Measurements from ENCODE around the gene CAD.
A peak's percentile ranks its signal among the peaks of the same experiment; 100 is the strongest.
"Not testable (repeated sequence)": the region's sequence is repeated elsewhere in the genome, so short reads cannot be mapped to it uniquely, and the experiment has no call there.

The CAD gene

GRCh38 chr2:27255660-27256059 is 38.5 kb downstream of the CAD start:
- DNase-seq (ENCODE audit: low read depth, low spot score), result no peak

- no peak for DNase-seq (ENCODE audit: low read depth, low spot score)
These were observed 39.8 kb downstream of the CAD start for GRCh38 chr2:27256855-27257454.

DNA sequence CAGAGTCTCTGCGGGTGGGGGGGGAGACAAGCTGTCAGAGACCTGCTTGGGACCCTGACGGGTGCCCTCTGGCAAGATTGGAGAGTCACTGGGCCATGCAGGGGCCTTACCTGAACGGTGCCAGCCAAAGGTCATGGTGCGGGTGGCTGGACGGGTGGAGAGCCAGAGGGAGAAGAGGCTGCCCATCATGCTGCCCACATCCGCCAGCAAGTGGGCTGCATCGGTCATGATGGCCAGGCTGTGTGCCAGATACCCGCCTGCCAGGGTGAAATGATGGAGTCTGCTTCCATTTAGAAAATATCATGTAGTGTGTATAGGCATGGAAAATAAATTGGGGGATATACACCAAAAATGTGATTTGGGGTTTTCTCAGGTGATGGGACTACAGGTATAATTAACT is 40.9 kb downstream of the CAD start:
- DNase-seq (ENCODE audit: low read depth, low spot score), result no peak

DNA sequence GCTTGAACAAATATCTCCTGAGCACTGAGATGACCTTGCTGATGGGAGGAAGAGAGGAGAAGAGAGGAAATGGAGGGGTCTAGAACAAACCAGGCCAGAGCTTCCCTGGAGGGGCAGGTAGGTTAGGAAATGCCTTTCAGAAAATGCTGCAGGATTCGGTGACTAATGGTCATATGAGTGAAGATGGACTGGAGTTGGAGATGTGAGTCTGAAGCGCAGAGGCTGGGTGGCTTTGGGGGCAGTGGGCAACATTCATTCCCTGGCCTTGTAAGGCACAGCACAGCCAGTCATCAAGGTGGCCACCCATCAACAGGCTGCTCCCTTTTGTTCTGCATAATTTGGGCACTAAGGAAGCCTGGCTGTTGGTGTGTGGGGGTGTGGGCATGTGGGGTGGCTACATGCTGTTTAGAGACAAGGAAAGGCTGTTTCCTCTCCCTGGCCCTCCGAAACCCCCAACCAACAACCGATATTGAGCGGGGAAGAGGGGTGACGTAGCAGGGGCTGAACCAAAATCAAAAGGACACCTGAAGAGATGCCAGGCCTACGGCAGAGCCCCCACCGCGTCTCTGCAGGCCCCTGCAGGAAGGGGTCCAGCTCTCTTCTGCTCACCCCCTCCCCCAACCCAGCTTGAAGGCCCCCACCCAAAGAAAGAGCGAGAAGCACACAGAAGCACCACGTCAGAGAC is 44.2 kb downstream of the CAD start:
- no peak for DNase-seq (ENCODE audit: low read depth, low spot score)

DNA sequence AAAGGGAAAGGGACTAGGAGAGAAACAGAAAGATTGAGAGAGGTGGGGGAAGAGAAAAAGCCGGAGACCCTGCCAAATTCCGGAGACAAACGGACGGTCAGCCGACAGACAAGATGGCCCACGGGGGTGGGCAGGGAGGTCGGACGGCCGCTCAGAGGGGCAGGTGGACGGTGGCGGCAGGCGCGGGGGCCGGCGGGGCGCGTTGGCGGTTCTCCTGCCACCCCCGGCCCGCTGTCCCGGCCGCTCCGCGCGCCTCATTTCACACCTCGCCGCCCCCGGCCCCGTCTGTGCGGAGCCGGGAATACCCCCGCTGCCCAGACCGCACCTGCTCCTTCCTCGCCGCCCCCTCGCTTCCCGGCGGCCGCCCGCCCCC is 44.7 kb downstream of the CAD start:
- no peak for DNase-seq (ENCODE audit: low read depth, low spot score)

DNA sequence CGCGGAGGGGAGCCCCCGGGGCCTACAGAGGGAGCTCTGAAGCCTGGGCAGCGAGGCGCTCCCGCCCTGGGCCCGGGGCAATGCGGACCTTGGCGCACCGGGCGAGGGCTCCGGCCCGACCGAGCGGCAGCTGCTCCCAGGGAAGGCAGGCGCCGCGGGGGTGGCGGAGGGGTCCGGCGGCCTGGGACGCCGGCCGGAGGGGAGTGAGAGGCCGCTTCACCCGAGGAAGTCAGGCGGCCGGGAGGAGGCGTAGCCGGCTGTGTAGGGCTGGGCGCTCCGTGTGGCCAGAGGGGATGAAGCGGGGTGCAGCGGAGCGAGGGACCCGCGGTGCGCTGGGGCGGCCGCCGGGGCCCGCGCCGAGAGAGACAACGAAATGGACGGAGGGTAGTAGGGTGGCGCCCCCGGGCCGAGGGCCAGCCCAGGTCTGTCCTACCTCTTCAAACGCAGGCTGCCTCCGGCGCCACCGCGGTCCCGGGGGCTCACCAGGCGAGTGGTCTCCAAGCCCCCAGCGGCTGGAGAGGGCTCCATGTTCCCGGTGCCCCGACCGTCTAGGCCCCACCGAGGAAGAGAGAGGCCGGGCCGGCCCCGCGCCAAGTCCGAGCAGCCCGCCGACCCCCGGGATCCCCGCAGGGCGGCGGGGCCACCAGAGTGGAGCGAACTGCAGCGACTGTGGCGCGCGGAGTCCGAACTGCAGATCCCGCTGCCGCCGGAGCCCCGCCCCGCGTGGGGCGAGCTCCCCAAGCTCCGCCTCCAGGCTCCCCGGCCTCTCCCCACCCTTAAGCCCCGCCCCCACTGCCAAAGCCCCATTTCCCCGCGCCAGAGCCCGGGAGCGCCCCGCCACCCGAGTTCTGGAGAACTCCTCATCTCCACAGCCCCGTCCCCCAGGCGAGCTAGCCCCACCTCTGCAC is 45.5 kb downstream of the CAD start, which contains the start of gene SLC30A3:
SLC30A3 (minus strand) TSS at position 669 of the 908 bp plus-strand sequence; CDS start at position 528, 141 bp downstream.
- DNase-seq (ENCODE audit: low read depth, low spot score), result no peak

DNA sequence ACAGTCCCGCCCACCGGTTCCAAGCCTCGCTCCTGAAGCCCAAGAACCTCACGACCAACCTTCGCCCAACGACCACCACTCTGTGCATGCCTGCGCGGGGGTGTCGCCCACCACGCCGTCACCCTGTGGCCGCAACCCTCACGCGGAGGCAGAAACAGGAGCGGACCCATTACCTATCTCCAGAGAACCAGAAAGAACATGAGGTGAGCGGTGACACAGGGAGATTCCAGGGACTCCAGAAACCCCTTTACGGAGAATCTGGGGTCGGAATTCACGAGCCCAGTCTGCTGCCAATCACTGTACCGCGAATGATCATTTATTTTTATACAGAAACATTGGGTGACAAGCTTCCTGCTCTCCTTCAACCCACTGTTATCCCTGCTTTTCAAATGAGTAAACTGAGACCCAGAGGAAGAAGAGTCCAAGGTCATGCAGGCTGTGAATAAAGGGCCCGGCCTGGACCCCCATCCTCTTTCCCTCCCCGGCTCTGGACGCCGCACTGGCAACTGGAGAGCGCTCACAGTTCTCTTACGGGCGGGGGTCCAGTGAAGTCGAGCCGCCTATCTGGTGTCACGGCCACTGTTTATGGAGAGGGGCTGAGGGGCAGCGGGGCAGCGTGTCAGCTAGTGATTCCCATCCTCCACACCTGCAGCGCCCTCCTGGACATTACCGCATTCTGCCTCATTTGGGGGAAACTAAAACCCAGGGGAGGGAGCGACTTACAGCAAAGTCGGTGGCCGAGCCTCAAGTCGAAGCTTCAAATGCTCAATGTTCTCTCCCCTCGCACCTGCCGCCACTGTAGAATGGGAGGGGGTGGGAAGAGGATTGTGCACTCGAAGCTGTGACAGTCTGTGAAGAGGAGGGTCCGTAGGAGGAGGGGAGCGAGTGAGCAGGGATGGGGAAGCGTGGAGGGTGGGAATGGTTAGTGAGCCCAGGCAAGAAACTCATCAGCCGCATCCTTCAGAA is 46.4 kb downstream of the CAD start:
- DNase-seq (ENCODE audit: low read depth, low spot score), result no peak

DNA sequence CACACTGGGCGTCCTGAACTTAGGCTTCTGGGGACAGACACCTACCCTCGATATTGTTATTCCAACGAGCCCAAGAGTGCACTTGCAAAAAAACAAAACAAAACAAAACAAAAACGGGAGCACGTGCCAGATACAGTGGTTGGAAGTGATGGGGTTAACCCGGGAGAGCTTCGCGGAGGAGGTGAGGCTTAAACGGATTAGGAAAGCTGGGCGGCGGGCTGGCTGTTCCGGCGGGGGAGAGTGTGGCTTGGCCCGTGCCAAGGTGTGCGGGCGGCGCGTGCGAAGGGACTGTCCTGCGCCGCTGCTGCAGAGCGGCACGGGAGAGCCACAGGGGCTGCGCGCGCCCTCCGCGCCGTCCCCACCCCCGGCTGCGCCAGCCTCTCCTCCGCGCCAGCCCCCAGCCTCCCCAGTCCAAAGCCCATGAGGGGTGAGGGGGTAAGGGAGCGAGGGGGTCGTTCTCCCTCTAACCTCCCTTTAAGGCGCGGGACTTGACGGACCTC is 47.1 kb downstream of the CAD start:
- DNase-seq (ENCODE audit: low read depth, low spot score), result no peak

DNA sequence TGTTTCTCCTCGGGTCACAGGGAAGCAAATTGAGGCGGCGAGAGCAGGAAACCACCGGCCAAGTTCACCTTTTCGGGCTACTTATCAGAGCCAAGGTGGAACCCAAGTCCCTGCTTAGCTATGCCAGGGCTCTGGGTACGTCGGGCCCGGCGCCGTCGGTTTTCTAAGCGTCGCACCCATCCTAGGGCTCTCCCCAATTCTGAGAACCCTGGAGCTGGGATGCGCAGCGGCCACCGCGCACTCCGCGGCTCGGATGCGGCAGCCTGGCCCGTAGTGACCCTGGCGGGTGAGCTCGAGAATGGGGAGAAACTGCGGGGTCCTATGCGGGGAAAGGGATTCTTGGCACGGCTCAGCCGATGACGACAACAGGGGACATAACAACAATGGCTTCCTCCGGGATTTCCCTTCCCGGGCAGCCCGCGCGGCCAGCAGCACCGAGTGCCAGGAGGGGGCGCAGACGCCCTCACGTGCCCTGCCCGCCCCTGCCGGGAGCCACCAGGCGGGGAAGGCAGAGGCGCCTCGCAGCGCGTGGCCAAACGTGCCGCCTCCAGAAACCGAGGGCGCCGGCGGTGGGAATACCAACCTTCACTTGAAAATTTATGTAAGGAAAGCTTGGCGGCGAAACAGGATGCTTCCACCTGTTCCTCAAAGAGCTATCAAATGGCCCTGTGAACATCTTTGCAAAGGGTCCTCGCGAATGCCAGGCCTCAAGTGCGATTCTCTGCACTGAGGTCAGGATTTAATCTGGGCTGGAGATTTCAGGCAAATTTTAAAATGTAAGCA is 47.8 kb downstream of the CAD start:
- peak; percentile 88 for DNase-seq (ENCODE audit: low read depth, low spot score)

- DNase-seq (ENCODE audit: low read depth, low spot score), result no peak
These were observed 48.3 kb downstream of the CAD start for GRCh38 chr2:27265536-27265870.

- not testable (repeated sequence) for DNase-seq (ENCODE audit: low read depth, low spot score)
These were observed 51.1 kb downstream of the CAD start for GRCh38 chr2:27268296-27268695.

DNA sequence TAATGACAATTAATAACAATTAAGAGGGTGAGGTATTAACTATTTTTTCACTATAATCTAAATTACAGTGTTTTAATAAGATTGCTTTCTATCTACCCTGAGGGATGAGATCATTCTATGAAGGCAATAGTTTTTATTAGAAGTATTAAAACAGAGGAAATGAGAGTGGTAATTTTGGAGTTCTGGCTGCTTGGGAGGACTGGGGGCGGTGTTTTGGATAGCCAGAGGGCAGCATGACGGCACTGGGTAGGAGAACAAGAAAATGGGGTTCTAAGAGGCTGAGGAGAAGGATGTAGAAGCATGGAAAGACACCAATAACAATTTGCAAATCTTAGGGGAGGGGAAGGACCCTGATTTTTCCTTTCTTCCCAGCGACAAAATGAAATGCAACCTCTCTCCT is 53.0 kb downstream of the CAD start:
- DNase-seq (ENCODE audit: low read depth, low spot score), result no peak

DNA sequence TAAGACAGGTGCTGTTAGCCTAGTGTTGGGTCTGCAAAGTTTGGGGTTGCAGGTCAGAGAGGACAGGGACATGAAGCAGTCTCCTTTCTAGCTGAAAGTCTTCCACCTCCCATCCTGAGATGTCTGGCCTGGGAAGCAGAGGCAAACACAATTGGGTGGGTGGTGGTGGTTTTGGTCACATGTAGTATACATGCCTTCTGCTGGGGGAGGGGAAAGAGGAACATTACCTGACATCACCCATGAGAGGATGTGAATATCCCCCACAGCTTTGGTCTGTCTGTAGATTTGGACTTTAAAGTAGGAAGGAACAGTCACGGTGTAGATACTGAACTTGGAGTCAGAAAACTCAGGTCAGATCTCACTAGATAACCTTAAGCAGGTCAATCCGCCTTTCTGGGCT is 53.5 kb downstream of the CAD start:
- no peak for DNase-seq (ENCODE audit: low read depth, low spot score)

DNA sequence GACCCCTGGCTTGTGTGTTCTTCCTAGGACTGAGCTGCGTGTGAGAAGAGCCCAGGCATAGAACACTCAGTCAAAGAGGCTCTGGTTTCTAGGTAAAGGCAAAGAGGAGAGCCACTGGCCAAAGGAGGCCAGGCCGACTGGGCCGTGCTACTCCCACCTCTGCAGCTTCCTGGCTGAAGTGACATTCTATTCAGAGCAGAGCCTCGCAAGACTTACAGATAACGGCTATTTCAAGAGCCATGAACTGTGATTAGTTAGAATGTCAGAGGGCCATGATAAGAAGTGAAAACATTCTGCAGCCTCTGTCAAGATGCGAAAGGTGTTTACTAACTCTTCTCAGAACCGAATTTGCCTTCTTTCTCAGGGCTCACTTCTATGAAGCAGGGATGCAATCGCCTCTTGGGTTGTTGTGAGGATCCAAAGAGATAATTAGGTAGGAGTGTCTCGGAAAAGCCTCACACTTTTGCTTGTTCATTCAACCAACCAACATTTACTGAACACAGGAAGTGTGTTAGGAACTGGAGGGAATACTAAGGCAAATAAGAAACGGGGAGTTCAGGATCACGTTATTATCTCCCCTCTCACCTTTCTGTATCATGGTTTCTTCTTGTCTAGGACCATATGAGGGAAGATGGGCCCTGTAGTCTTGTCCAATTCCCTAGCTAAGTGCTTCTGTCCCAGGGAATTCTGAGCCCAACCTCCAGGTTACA is 54.6 kb downstream of the CAD start:
- DNase-seq (ENCODE audit: low read depth, low spot score), result peak; percentile 46

DNA sequence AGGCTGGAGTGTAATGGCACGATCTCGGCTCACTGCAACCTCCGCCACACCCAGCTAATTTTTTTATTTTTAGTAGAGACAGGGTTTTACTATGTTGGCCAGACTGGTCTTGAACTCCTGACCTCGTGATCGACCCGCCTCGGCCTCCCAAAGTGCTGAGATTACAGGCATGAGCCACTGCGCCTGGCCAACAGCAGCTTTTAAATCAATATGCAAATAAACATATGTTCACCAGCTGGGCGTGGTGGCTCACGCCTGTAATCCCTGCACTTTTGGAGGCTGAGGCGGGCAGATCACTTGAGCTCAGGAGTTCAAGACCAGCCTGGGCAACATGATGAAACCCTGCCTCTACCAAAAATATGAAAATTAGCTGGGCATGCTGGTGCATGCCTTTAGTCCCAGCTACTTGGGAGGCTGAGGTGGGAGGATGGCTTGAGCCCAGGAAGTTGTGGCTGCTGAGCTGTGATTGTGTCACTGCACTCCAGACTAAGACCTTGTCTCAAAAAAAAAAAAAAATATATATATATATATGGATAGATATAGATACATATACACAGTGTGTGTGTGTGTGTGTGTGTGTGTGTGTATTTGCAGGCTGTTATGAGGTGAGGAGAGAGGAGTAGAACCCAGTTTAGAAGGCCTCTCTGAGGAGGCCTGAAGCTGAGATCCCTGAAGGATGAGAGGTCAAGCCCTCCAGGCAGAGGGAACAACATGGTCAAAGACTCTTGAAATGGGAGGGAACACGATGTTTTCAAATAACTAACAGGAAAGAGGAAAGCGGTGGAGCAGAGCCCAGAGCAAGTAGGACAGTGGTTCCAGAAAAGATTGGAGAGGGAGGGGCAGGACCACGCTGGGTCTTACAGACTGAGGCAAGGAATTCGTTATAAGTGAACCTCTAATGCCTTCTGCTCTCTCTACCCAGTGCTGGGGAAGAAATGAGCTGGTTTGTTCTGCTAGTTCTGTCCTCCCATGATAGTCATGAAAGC is 55.7 kb downstream of the CAD start:
- DNase-seq (ENCODE audit: low read depth, low spot score), result not testable (repeated sequence)

GRCh38 chr2:27275211-27276150 is 58.3 kb downstream of the CAD start, which contains the start of gene DNAJC5G:
Gene DNAJC5G (plus strand): TSS chr2:27275433. CDS start chr2:27276729, 1,296 bp downstream.
- DNase-seq (ENCODE audit: low read depth, low spot score), result no peak

DNA sequence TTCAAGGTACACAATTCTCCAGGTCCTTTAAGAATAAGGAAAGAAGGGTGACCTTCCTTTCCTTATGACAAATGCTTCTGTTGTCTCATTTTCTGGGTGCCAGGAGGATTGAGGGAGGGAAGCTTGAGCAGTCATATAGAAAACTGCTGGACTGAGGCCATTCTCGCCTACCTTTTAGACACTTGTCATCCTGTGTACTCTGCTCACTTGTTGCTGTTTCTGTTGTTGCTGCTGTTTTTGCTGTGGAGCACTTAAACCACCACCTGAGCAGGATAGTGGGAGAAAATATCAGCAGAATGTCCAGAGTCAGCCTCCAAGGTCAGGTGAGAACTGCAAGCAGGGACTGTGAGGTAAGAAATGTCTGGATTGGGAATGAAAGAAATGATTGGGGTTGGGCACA is 60.8 kb downstream of the CAD start:
- no peak for DNase-seq (ENCODE audit: low read depth, low spot score)

Measured in ELF-1 (cell line).